AML-193 (cell line): ENCODE measurements around the gene IL12RB1.
"Not testable (repeated sequence)": the region's sequence is repeated elsewhere in the genome, so short reads cannot be mapped to it uniquely, and the experiment has no call there.

ENCODE experiments used
- DNase-seq, 2 experiments: peaks; one replicate each; lab custom pipeline; 2025; lab: John Stamatoyannopoulos, UW

IL12RB1 gene

GRCh38 chr19:18046059-18046718 is 40.5 kb downstream of the IL12RB1 start:
- no peak for DNase-seq

- no peak for DNase-seq
Measured at GRCh38 chr19:18045307-18046050, 41.3 kb downstream of the IL12RB1 start.

- DNase-seq = peak; percentile 71 to 82
Measured at GRCh38 chr19:18044825-18045304, 41.9 kb downstream of the IL12RB1 start.

GRCh38 chr19:18043676-18044075 is 43.1 kb downstream of the IL12RB1 start:
- DNase-seq = no peak

- DNase-seq = no peak
Measured at GRCh38 chr19:18041054-18041453, 45.7 kb downstream of the IL12RB1 start.

- not testable (repeated sequence) for DNase-seq
Measured at GRCh38 chr19:18032102-18032501, 54.6 kb downstream of the IL12RB1 start.

GRCh38 chr19:18031401-18031800 is 55.3 kb downstream of the IL12RB1 start:
- DNase-seq = peak; percentile 20 to 42

GRCh38 chr19:18029617-18030338 is 57.0 kb downstream of the IL12RB1 start:
- DNase-seq = no peak

- no peak for DNase-seq
Measured at GRCh38 chr19:18027151-18027550, 59.6 kb downstream of the IL12RB1 start.

GRCh38 chr19:18023622-18024251 is 63.0 kb downstream of the IL12RB1 start:
- peak; percentile 57 to 60 for DNase-seq

- peak in 1 of 2 experiments; percentile 21 for DNase-seq
Measured at GRCh38 chr19:18021121-18021755, 65.5 kb downstream of the IL12RB1 start.

GRCh38 chr19:18020212-18021085 is 66.3 kb downstream of the IL12RB1 start:
- no peak for DNase-seq

GRCh38 chr19:18017275-18018083 is 69.3 kb downstream of the IL12RB1 start:
- no peak for DNase-seq

GRCh38 chr19:18016209-18016910 is 70.4 kb downstream of the IL12RB1 start:
- DNase-seq = no peak

- no peak for DNase-seq
Measured at GRCh38 chr19:18014197-18014596, 72.5 kb downstream of the IL12RB1 start.

GRCh38 chr19:18013210-18014111 is 73.3 kb downstream of the IL12RB1 start:
- no peak for DNase-seq

GRCh38 chr19:18010149-18010548 is 76.6 kb downstream of the IL12RB1 start:
- DNase-seq = no peak

GRCh38 chr19:18009412-18010066 is 77.2 kb downstream of the IL12RB1 start:
- no peak for DNase-seq
